GM19025 (cell line): ENCODE data around the gene KEL.

ENCODE experiments used
- ATAC-seq: cut with Tn5 transposase; IDR thresholded peaks from one replicate; pipeline ENCODE4 v1.9.1; 2021; ENCODE audit warnings: mild to moderate bottlenecking, low read depth, moderate library complexity; ENCODE audit not compliant: unreplicated experiment

KEL gene

GRCh38 chr7:142963993-142964392 is 1.8 kb upstream of the KEL start:
- no peak for ATAC-seq

GRCh38 chr7:142962991-142963390 is 828 bp upstream of the KEL start:
- ATAC-seq = no peak

GRCh38 chr7:142961595-142961972 is 579 bp downstream of the KEL start:
- ATAC-seq = no peak

- no peak for ATAC-seq
Observed at GRCh38 chr7:142960955-142961512, 1.1 kb downstream of the KEL start.

- no peak for ATAC-seq
Observed at GRCh38 chr7:142959202-142959601, 3.0 kb downstream of the KEL start.

- no peak for ATAC-seq
Observed at GRCh38 chr7:142957723-142958122, 4.4 kb downstream of the KEL start.

DNA sequence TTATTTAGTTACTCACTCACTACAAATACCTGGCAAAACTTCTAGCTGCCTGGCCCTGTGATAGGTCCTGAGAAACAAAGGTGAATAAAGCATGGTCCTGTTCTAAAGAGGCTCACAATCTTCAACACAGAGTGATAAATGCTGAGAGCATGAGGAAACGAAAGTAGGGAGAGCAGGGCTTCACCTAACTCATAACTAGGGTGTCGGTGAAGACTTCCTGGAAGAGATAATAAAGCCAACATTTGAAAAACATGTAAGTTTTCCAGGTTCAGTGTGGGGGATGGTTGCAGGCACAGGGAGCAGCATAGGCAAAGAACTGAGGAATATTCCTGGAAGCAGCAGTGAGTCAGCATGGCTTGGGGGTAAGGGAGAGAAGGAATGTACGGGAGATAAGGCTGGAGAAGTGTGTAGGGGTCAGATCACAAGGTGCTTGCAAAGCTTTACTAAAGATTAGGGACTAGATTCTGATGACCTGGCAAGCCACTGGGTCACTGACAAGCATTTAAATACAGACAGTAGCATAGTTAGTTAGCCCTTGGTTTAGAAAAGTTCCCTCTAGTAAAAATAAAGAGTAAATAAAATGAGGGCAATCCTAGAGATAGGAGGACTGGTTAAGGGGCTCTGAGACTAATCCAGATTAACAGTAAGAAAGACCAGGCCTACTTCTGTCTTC is 5.1 kb downstream of the KEL start:
- ATAC-seq = no peak

GRCh38 chr7:142954680-142955268 is 7.4 kb downstream of the KEL start:
- ATAC-seq = no peak

GRCh38 chr7:142950235-142950634 is 11.9 kb downstream of the KEL start:
- ATAC-seq = no peak

DNA sequence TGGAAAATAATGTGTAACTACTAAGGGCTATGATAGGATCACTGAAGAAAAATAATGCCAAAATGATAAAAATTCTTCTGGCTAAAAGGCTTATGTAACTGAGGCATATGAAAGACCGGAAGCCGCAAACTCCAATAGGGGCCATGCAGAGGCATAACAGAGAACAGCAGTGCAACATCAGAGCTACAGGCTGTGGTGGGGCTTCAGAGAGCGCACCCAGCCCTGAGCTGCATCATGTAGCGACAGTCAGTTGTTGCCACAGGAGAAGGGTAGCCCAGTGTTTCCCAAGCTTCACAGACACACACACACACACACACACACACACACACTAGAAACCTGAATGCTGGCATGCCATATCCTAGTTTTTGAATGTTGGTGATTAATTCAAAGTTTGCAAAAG is 13.6 kb downstream of the KEL start:
- no peak for ATAC-seq

DNA sequence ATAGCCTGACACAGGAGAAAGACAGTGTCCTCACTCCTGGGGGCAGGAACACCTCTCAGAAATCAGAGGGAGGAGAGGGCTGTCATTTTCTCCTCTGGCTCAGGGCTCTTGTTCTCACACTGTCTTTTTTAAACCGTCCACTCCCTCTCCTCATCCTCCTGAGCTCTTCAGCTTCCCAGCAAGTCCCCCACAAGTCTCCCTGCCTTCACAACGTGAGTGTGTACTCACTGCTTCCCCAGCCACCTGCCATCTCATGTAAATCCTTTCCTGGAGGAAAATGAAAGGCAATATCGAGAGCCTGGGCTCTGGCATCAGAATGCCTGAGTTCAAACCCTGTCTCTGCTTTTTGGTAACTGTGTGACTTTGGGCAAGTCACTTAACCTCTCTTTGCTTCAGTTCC is 17.2 kb downstream of the KEL start:
- no peak for ATAC-seq

DNA sequence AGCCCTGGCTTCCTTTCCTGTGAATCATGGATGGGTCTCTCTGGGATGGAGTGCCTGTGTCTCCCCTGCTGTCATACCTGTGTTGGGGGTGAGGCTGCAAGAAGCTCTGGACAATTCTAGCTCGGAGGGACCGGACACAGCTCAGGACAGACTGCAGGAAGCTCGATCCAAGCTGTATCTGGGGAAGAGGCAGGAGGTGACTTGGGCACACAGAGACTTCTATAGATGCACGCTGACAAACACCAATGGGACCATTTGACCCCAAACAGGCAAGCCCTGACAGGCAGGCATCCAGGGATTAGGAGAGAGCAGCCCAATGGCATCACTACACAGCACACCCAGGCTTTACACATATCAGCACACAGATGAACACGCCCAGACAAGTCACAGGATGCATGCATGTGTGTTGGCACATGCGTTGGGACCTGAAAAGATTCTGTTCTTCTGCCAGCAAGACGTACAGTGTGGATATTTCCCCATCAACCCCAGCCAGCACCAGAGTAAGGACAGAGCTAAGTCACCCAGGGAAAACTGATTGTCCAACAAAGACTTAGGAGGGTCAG is 18.4 kb downstream of the KEL start:
- ATAC-seq = no peak

DNA sequence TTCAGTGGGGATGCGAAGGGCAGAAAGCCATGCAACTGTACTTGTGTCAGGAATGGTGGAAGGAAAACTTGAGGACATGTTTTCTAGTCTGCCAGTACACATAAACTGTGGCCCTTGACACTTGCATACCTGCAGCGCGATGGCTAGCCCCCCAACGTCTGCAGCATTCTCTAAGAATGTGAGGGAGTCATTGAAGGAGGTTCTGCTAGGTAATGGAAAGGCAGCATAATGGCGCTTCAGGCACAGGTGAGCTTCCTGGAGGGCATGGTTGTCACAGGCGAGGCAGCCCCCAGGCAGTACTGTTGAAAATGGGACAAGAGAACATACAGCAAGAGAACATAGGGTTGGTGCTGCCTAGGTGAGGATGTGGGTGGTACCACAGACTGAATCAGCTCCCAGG is 19.4 kb downstream of the KEL start:
- ATAC-seq = no peak

DNA sequence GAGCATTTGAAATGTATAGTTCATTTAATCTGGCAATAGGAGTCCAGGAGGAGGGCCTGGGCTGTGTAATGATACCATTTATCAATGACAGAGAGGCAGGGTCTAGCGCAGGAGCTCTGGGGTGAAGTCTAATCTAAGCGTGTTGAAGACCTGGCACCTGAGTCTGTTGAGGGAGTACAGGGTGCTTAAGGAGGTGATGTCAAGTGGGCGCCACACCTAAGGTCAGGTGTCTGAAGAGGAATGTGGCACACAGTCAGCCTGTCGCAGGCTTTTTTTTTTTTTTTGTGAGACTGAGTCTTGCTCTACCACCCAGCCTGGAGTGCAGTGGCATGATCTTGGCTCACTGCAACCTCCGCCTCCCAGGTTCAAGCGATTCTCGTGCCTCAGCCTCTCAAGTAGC is 20.6 kb downstream of the KEL start:
- ATAC-seq = no peak

- no peak for ATAC-seq
Observed at GRCh38 chr7:142940966-142941535, 21.1 kb downstream of the KEL start.

GRCh38 chr7:142939226-142939910 is 22.8 kb downstream of the KEL start, which contains the start of gene LLCFC1:
Gene LLCFC1, plus strand, starts transcription at chr7:142939484. Its CDS starts 138 bp downstream, at chr7:142939622.
- ATAC-seq = no peak

DNA sequence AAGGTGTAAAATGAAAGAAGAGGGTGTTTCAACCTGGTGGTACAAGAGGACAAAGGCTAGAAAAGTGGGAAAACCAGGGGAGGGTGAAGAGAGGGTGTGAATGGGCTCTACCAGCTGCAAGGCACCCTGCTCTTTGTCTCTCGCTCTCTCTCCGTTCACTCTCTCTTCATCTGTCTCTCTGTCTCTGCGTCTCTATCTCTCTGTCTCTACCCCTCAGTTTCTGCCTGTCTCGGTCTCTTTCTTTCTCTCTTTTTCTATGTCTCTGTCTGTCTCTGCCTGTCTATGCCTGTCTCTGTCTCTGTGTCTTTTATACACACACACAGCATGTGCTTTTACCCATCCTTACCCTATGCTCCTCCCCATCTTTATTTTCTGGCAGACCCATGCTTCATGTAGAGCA is 23.6 kb downstream of the KEL start:
- no peak for ATAC-seq

DNA sequence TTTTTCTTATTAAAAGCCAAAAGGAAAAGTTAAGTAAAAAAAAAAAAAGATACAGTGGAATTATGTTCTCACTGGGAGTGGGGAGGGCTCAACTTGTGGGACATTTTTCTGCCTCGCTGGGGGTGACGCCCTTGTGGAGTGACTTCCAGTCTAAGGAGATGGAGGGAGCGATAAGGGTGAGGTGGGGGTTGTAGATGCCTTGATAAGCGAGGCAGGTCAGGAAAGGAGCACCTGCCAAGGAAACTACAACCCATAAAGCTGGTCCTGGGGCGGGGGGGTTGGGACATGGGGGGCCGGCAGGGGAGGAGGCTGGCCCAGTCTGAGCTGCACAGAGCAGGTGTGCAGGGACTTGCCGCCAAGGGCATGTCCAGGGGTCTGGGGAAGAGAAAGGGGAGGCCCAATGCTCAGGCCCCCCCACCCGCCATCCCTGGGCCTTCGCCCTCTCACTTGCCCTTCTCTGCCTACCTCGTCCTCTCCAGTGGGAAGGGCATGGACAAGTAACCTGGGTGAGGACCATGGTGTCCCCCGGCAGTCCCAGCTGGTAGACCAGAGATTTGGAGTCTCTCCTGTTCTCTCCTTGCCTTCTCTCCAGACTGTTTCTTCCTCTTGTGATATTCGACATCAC is 26.1 kb downstream of the KEL start:
- no peak for ATAC-seq

GRCh38 chr7:142934056-142934455 is 28.1 kb downstream of the KEL start:
- ATAC-seq = no peak

DNA sequence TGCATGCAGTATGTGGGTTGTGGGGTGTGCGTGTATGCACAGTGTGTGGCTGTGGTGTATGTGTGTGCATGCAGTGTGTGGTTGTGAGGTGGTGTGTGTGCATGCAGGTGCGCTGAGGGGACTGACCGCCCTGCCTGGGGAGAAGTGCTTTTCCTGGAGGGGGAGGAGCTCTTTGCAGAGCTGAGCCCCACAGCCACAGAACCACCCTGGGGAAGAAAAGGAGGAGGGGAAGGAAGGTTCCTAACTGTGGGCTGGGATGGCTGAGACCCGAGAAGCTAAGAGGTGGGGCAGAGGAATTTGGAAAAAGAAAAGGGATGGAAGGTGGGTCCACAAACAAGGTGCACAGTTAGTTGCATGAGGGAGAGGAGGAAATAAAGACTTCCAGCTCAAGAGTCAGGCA is 28.5 kb downstream of the KEL start, which contains the start of gene TRPV5:
Gene TRPV5, minus strand, starts transcription at position 123 of the 400 bp plus-strand sequence. CDS start 287 bp downstream, outside the sequence.
- no peak for ATAC-seq
